SK-N-SH (cell line): ENCODE results near the gene SAT1. TPM values are rescaled to one million over a fixed set of nuclear protein-coding genes. Genes with fewer than 3 reads are reported as not detected.

Source experiments
- CTCF ChIA-PET: fragments of 300-600, 350-600 bp; formaldehyde crosslinking; extraction: SDS; loops from one replicate; lab custom pipeline; 2021; lab: Yijun Ruan, JAX
- POLR2A ChIA-PET: fragments of 350-600 bp; sonication (Branson Sonifier 250); formaldehyde crosslinking; extraction: SDS; loops from one replicate; lab custom pipeline; 2020; ENCODE audit warnings: antibody characterized with exemption, inconsistent platforms; lab: Yijun Ruan, JAX
- DNase-seq: peaks from one replicate; pipeline ENCODE4 v3.0.0; 2012
- H2AFZ ChIP-seq: fragments of 200-600 bp; sonication (generic); 2 replicates; pipeline ENCODE4 v1.8.1; 2016; ENCODE audit warnings: antibody characterized with exemption, mild to moderate bottlenecking, low read depth
- H3F3A ChIP-seq: fragments of 200-600 bp; sonication (generic); replicated peaks from 2 replicates; pipeline ENCODE3; 2016; ENCODE audit warnings: antibody characterized with exemption, mild to moderate bottlenecking; ENCODE audit not compliant: insufficient read depth
- H3K27ac ChIP-seq, 2 experiments: fragments of 200-500 bp in 1 of 2; fragments of 200-600 bp in 1 of 2; sonication (Bioruptor generic) in 1 of 2; sonication (generic), shearing (Covaris generic) in 1 of 2; 2 replicates each; pipeline versions ENCODE4 v1.5.1 to v1.6.1; 2014 to 2016; ENCODE audit warnings: low read depth in 2 of 2, inconsistent platforms in 1 of 2, low read length in 1 of 2, mild to moderate bottlenecking in 1 of 2, mixed read lengths in 1 of 2
- H3K27me3 ChIP-seq: fragments of 200-600 bp; sonication (generic), shearing (Covaris generic); 2 replicates; pipeline ENCODE4 v1.6.1; 2016; ENCODE audit warnings: mixed run types; ENCODE audit not compliant: insufficient read depth
- H3K36me3 ChIP-seq, 2 experiments: fragments of 200-500 bp in 1 of 2; fragments of 200-600 bp in 1 of 2; sonication (Bioruptor generic) in 1 of 2; sonication (generic) in 1 of 2; replicated peaks in 1 of 2; 2 replicates each; pipeline versions ENCODE3 to v1.5.1; 2014 to 2016; ENCODE audit warnings: low read length in 1 of 2, mild to moderate bottlenecking in 1 of 2; ENCODE audit not compliant: insufficient read depth in 2 of 2, control insufficient read depth in 1 of 2
- H3K4me1 ChIP-seq, 2 experiments: fragments of 200-500 bp in 1 of 2; fragments of 200-600 bp in 1 of 2; sonication (Bioruptor generic) in 1 of 2; sonication (generic), shearing (Covaris generic) in 1 of 2; 2 replicates each; pipeline versions ENCODE4 v1.5.1 to v1.6.1; 2014 to 2016; ENCODE audit warnings: low read depth in 1 of 2, low read length in 1 of 2, mixed run types in 1 of 2; ENCODE audit not compliant: insufficient read depth in 2 of 2, control insufficient read depth in 1 of 2
- H3K4me2 ChIP-seq: fragments of 200-600 bp; sonication (generic), shearing (Covaris generic); 2 replicates; pipeline ENCODE4 v1.6.1; 2017; ENCODE audit warnings: mixed run types
- H3K4me3 ChIP-seq, 2 experiments: fragments of 200-500 bp in 1 of 2; fragments of 200-600 bp in 1 of 2; sonication (Bioruptor generic) in 1 of 2; sonication (generic), shearing (Covaris generic) in 1 of 2; 2 replicates each; pipeline versions ENCODE4 v1.5.1 to v1.8.1; 2014 to 2016; ENCODE audit warnings: low read depth in 2 of 2, inconsistent platforms in 1 of 2, low read length in 1 of 2, mild to moderate bottlenecking in 1 of 2, mixed read lengths in 1 of 2, moderate library complexity in 1 of 2
- H3K79me2 ChIP-seq: fragments of 200-600 bp; sonication (generic); 2 replicates; pipeline ENCODE4 v1.8.1; 2017; ENCODE audit warnings: mild to moderate bottlenecking; ENCODE audit not compliant: insufficient read depth
- H3K9ac ChIP-seq: fragments of 200-600 bp; sonication (generic); 2 replicates; pipeline ENCODE4 v1.6.1; 2017; ENCODE audit warnings: mixed run types
- H3K9me2 ChIP-seq: fragments of 200-600 bp; sonication (generic); 2 replicates; pipeline ENCODE4 v1.6.1; 2017; ENCODE audit warnings: mixed run types
- H3K9me3 ChIP-seq: fragments of 200-600 bp; sonication (generic); 2 replicates; pipeline ENCODE4 v1.6.1; 2017; ENCODE audit warnings: mixed run types, mild to moderate bottlenecking, moderate library complexity
- H4K20me1 ChIP-seq: fragments of 200-600 bp; sonication (generic); 2 replicates; pipeline ENCODE4 v1.6.1; 2017; ENCODE audit warnings: mild to moderate bottlenecking, mixed run types; ENCODE audit not compliant: insufficient read depth
- EP300 ChIP-seq, 2 experiments: IDR thresholded peaks; 2 replicates each; pipeline versions ENCODE4 v1.4.0 to v1.6.1; 2012; ENCODE audit warnings: borderline replicate concordance in 1 of 2, low read depth in 1 of 2, low read length in 1 of 2
- FOXJ3 ChIP-seq: sonication (generic); formaldehyde crosslinking; IDR thresholded peaks from 2 replicates; pipeline ENCODE4 v1.5.1; 2020; ENCODE audit warnings: mild to moderate bottlenecking, missing genetic modification reagents
- GABPA ChIP-seq: IDR thresholded peaks from 2 replicates; pipeline ENCODE4 v1.4.0; 2012; ENCODE audit warnings: low read depth, mild to moderate bottlenecking
- JUND ChIP-seq: IDR thresholded peaks from 2 replicates; pipeline ENCODE4 v1.4.0; 2012
- NFIC ChIP-seq: IDR thresholded peaks from 2 replicates; pipeline ENCODE4 v1.4.0; 2012; ENCODE audit warnings: borderline replicate concordance
- RCOR1 ChIP-seq: fragments of 150-350 bp; IDR thresholded peaks from 2 replicates; pipeline ENCODE4 v1.6.1; 2017; ENCODE audit warnings: antibody characterized with exemption, low read length
- WGBS: methylation state at CpG from one replicate; pipeline ENCODE4 v1.1.6; 2017; ENCODE audit warnings: low lambda C conversion rate; 5-methylcytosine and 5-hydroxymethylcytosine counted together
- polyA plus RNA-seq, 3 experiments: library from polyadenylated mRNA; depleted of rRNA; stranded (reverse); fragments of >200 nt; gene quantifications; 2 replicates each; pipeline ENCODE4 v1.2.3, GENCODE V29; 2012
- TF ChIP-seq, protein P1 (sequence below): IDR thresholded peaks from 2 replicates; pipeline ENCODE4 v1.4.0; 2012; ENCODE audit warnings: low read depth
- TF ChIP-seq, protein P2 (sequence below): IDR thresholded peaks from 2 replicates; pipeline ENCODE4 v1.4.0; 2012; ENCODE audit warnings: low read depth, borderline replicate concordance

SAT1 gene
- polyA plus RNA-seq, 1 of the 3 experiments (the other 2 are of a cell fraction): 131 TPM

DNA sequence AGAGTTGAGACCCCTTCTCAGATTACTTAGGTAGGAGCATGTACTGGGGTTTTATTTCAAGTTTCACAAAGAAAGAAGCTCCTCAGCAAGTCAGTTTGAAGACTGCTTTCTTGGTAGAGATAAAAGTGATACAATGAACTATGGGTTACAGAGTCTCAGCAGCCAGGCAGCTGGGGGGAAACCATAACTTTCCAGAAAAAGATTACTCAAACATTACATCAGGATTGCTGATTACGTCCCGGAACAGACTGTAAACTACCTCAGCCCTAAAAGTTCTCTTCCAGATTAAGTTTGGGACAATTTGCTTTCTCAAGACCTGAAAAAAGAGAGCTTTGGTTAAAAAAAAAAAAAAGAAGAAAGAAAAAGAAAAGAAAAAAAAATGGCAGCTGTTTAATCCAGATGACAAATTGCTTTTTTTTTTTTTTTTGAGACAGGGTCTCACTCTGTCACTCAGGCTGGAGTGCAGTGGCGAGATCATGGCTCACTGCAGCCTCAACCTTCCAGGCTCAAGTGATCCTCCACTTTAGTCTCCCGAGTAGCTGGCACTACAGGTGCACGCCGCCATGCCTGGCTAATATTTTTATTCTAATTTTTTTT lies 16.6 kb downstream of the SAT1 start:
- Histone ChIP-seq H3F3A (peaks cover 5% of the 10 kb centered on the region), H2AFZ (no peak overlapping the region), H3K36me3 (no peaks in the 10 kb centered on the region), H3K4me2 (no peak overlapping the region), H4K20me1 (no peaks in the 10 kb centered on the region), H3K9me3 (no peaks in the 10 kb centered on the region)
- TF ChIP-seq JUND (no peak), FOXJ3 (CRISPR knock-in tag) (no peak)
- TF ChIP-seq, all 33 proteins: peak for 0
- peaks cover 0 to 17% of the 10 kb centered on the region in 2 experiments; a peak in 1 of 4 replicates for H3K4me1 ChIP-seq
- no peaks in the 10 kb centered on the region for H3K79me2 ChIP-seq
- no peak overlapping the region for H3K9ac ChIP-seq
- H3K4me3 ChIP-seq: no peak overlapping the region
- 42% methylated on average over 6 of the region's 6 CpGs for WGBS
- POLR2A ChIA-PET: no interaction called here
- H3K9me2 ChIP-seq: no peaks in the 10 kb centered on the region
- no peak for DNase-seq
- no peak overlapping the region for H3K27ac ChIP-seq
- H3K27me3 ChIP-seq: peaks cover 7% of the 10 kb centered on the region; the same call in 1 of the 2 replicates
- CTCF ChIA-PET: interaction anchor here (1.0 kb wide), 1 partner anchor 101 kb away, joined by 3 read pairs; no protein-coding TSS in a partner anchor

DNA sequence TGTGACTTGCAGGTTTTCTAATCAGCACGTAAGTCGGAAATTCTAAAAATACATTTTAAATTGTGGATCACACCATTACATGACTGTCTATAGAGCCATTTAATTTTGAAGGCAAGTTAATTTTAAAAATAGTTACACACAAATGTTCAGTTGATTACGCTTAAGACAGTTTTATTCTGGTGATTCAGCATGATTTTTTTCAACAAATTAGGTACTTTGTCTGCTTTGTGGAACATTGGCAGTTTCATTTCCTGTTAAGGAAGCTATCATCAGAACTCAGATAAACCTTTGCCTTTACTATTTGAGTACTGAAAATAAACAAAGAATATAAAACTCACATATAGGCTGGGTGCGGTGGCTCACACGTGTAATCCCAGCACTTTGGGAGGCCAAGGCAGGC lies 19.5 kb downstream of the SAT1 start:
- peaks cover 6% of the 10 kb centered on the region for H3F3A ChIP-seq
- no peak overlapping the region for H3K27ac ChIP-seq
- no peaks in the 10 kb centered on the region for H3K79me2 ChIP-seq
- no peaks in the 10 kb centered on the region; the same call in 1 of the 2 replicates for H3K27me3 ChIP-seq
- no peak overlapping the region for H3K9ac ChIP-seq
- TF ChIP-seq, protein P1, sequence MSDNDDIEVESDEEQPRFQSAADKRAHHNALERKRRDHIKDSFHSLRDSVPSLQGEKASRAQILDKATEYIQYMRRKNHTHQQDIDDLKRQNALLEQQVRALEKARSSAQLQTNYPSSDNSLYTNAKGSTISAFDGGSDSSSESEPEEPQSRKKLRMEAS: no peak
- TF ChIP-seq RCOR1 (no peak), EP300 (IDR thresholded peaks at IDR 0.05; ENCODE audit: borderline replicate concordance in 1 of 2, low read depth in 1 of 2, low read length in 1 of 2) (no peak), NFIC (no peak), GABPA (no peak)
- TF ChIP-seq, protein P2, sequence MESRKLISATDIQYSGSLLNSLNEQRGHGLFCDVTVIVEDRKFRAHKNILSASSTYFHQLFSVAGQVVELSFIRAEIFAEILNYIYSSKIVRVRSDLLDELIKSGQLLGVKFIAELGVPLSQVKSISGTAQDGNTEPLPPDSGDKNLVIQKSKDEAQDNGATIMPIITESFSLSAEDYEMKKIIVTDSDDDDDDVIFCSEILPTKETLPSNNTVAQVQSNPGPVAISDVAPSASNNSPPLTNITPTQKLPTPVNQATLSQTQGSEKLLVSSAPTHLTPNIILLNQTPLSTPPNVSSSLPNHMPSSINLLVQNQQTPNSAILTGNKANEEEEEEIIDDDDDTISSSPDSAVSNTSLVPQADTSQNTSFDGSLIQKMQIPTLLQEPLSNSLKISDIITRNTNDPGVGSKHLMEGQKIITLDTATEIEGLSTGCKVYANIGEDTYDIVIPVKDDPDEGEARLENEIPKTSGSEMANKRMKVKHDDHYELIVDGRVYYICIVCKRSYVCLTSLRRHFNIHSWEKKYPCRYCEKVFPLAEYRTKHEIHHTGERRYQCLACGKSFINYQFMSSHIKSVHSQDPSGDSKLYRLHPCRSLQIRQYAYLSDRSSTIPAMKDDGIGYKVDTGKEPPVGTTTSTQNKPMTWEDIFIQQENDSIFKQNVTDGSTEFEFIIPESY: no peak
- H3K36me3 ChIP-seq: no peaks in the 10 kb centered on the region
- 0 out of 2 replicates have a peak overlapping the region, but pooled peaks have one; percentile 6 for H2AFZ ChIP-seq
- no peak overlapping the region for H3K4me2 ChIP-seq
- DNase-seq: no peak
- ChIA-PET CTCF (interaction anchor here (3.0 kb wide), 1 partner anchor 100 kb away, joined by 11 read pairs; no protein-coding TSS in a partner anchor), POLR2A (no interaction called here)
- peaks cover 0 to 18% of the 10 kb centered on the region in 2 experiments; a peak in 1 of 4 replicates for H3K4me1 ChIP-seq
- no peak overlapping the region for H3K4me3 ChIP-seq
- H4K20me1 ChIP-seq: no peaks in the 10 kb centered on the region
- no peaks in the 10 kb centered on the region for H3K9me2 ChIP-seq
- no peaks in the 10 kb centered on the region for H3K9me3 ChIP-seq
- WGBS: 76% methylated on average over 5 of the region's 5 CpGs
